Measurements from ENCODE around the gene RERE.

RERE gene

DNA sequence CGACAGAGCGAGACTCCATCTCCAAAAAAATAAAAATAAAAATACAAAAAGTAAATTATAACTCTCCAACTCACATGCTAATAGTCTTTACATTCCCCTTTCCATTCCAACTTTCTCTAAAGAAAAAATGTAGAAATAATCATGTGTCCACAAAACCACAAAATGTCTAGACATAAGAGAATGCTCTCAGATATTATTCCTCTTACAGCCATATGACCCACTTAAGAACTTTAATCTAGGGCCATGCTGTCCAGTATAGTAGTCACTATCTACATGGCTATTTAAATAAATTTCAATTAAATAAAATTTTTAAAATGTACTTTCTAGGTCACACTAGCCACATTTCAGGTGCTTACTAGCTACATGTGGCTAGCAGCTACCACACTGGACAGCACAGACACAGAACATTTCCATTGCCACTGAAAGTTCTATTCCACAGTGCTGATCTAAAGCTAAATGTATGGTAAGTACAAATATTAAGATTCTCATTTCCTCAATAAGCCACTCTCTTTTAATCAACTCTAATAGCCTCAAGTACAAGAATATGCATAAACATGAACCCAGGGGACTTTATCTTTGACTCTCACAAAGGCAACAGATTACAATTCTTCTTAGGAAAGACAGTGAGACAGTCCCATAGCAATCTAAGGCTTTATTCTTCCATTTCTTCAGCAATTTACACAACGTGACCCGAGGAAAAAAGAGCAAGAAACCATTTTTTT is 138.6 kb downstream of the RERE start:
- Histone ChIP-seq H3K27me3 (ENCODE audit: insufficient read depth, low read length) (no peaks in the 10 kb centered on the region), H3K9me3 (ENCODE audit: low read length) (no peaks in the 10 kb centered on the region), H2AFZ (ENCODE audit: low read depth, low read length) (no peak overlapping the region), H3K4me1 (ENCODE audit: insufficient read depth, low read length) (peaks cover 24% of the 10 kb centered on the region), H3K36me3 (ENCODE audit: insufficient read depth, low read length) (no peaks in the 10 kb centered on the region), H3K4me3 (ENCODE audit: low read length) (no peak overlapping the region)

DNA sequence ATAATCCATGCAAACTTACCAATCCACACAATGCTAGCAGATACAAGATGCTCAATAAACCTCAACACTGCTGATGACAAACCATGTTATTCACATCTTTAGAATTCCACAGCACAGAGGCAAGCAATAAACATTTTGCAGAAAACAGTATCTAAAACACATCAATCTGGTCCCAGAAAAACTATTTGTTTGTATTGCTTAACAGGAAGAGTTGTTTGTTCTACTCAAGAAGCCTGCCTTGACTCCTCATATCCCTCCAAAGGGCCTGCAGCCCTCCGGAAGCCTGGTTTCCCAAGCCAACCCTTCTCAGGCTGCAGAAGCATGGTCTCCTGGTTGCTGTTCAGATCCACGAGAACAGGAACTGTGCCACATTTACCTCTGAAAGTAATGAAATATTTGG is 139.7 kb downstream of the RERE start:
- peaks cover 24% of the 10 kb centered on the region for H3K4me1 ChIP-seq (ENCODE audit: insufficient read depth, low read length)
- no peak overlapping the region for H2AFZ ChIP-seq (ENCODE audit: low read depth, low read length)

GRCh38 chr1:8676813-8677212 is 140.6 kb downstream of the RERE start:
- Histone ChIP-seq H3K4me3 (ENCODE audit: low read length) (no peak overlapping the region), H3K36me3 (ENCODE audit: insufficient read depth, low read length) (no peaks in the 10 kb centered on the region), H3K27me3 (ENCODE audit: insufficient read depth, low read length) (no peaks in the 10 kb centered on the region), H3K9me3 (ENCODE audit: low read length) (no peaks in the 10 kb centered on the region), H2AFZ (ENCODE audit: low read depth, low read length) (no peak overlapping the region), H3K4me1 (ENCODE audit: insufficient read depth, low read length) (peaks cover 24% of the 10 kb centered on the region)

More for the DNA sequence above, 139.7 kb downstream of the RERE start:
- Histone ChIP-seq H3K36me3 (ENCODE audit: insufficient read depth, low read length) (no peaks in the 10 kb centered on the region), H3K9me3 (ENCODE audit: low read length) (no peaks in the 10 kb centered on the region), H3K4me3 (ENCODE audit: low read length) (no peak overlapping the region), H3K27me3 (ENCODE audit: insufficient read depth, low read length) (no peaks in the 10 kb centered on the region)

- Histone ChIP-seq H3K36me3 (ENCODE audit: insufficient read depth, low read length) (no peaks in the 10 kb centered on the region), H2AFZ (ENCODE audit: low read depth, low read length) (no peak overlapping the region), H3K4me3 (ENCODE audit: low read length) (no peak overlapping the region), H3K27me3 (ENCODE audit: insufficient read depth, low read length) (no peaks in the 10 kb centered on the region), H3K4me1 (ENCODE audit: insufficient read depth, low read length) (peaks cover 25% of the 10 kb centered on the region), H3K9me3 (ENCODE audit: low read length) (no peaks in the 10 kb centered on the region)
Observed at GRCh38 chr1:8676072-8676471, 141.4 kb downstream of the RERE start.

- Histone ChIP-seq H3K9me3 (ENCODE audit: low read length) (no peaks in the 10 kb centered on the region), H3K4me3 (ENCODE audit: low read length) (no peak overlapping the region), H2AFZ (ENCODE audit: low read depth, low read length) (no peak overlapping the region), H3K4me1 (ENCODE audit: insufficient read depth, low read length) (peaks cover 30% of the 10 kb centered on the region), H3K36me3 (ENCODE audit: insufficient read depth, low read length) (no peaks in the 10 kb centered on the region), H3K27me3 (ENCODE audit: insufficient read depth, low read length) (no peaks in the 10 kb centered on the region)
Observed at GRCh38 chr1:8674912-8675311, 142.5 kb downstream of the RERE start.

- Histone ChIP-seq H3K4me3 (ENCODE audit: low read length) (no peak overlapping the region), H3K36me3 (ENCODE audit: insufficient read depth, low read length) (no peaks in the 10 kb centered on the region), H3K27me3 (ENCODE audit: insufficient read depth, low read length) (no peaks in the 10 kb centered on the region), H3K9me3 (ENCODE audit: low read length) (no peaks in the 10 kb centered on the region), H3K4me1 (ENCODE audit: insufficient read depth, low read length) (peaks cover 30% of the 10 kb centered on the region), H2AFZ (ENCODE audit: low read depth, low read length) (no peak overlapping the region)
Observed at GRCh38 chr1:8674481-8674880, 143.0 kb downstream of the RERE start.

DNA sequence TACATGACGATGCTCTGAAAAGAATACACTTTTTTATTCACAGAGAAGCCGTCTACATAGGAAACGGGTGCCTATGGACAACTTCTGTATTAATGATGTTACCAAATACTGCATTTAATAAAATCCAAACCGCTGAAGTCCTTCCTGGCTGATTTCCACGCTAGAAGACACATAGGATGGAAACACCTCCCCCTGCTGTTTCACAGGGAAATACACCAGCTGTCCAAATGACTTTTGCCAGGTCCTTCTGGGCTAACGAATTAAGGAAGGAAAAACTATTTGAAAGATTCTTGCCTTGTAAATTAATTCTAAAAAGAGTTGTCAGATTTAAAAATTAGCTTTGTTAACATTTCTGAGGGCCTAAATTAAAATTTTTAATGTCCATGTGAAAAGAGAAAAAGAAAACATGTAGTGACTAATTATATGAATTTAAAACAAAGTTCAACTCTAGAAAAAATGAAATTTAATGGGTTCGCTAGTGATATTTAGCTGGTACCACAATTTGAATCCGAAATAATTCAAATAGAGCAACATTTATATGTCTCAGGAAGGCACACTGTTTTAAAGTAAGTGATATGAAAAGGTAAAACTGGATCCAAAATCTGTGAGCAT is 146.0 kb downstream of the RERE start:
- Histone ChIP-seq H3K36me3 (ENCODE audit: insufficient read depth, low read length) (no peaks in the 10 kb centered on the region), H3K27me3 (ENCODE audit: insufficient read depth, low read length) (no peaks in the 10 kb centered on the region), H3K9me3 (ENCODE audit: low read length) (no peaks in the 10 kb centered on the region), H3K4me3 (ENCODE audit: low read length) (no peak overlapping the region), H3K4me1 (ENCODE audit: insufficient read depth, low read length) (peaks cover 38% of the 10 kb centered on the region), H2AFZ (ENCODE audit: low read depth, low read length) (no peak overlapping the region)

- Histone ChIP-seq H3K9me3 (ENCODE audit: low read length) (no peaks in the 10 kb centered on the region), H2AFZ (ENCODE audit: low read depth, low read length) (no peak overlapping the region), H3K4me1 (ENCODE audit: insufficient read depth, low read length) (peaks cover 37% of the 10 kb centered on the region), H3K27me3 (ENCODE audit: insufficient read depth, low read length) (no peaks in the 10 kb centered on the region), H3K36me3 (ENCODE audit: insufficient read depth, low read length) (no peaks in the 10 kb centered on the region), H3K4me3 (ENCODE audit: low read length) (no peak overlapping the region)
Observed at GRCh38 chr1:8670371-8670818, 147.0 kb downstream of the RERE start.

DNA sequence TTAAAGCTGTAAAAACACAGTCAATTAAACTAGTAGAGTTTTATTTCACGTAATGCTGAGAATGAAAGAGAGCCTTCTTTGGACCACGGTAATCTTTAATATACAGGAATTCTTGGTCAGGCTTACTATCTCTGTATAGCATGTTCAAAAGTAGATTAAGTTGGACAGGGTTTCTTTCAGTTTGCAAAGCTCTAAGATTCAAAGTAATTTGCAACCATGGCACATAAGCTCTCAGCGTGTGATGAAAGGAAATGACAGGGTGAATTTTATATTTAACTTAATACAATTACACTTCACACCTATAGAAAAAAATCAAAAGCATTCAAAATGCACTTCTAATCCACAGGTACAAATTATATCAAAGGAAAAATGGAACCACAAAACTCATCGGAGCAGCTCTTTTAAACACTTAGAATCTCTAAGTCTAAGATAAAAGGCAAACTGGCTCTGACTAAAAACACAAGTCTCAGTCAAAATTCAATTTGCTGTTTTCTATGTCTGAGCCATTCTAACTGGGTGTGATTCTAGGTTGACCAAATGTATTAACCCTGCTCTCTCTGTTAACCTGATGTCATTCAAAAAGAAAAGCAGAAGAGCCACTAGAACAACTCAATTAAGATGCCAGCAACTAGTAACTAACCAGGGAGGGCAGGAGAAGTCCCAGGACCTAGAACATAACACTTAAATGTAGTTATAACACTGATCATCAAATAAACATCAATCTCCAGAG is 147.7 kb downstream of the RERE start:
- Histone ChIP-seq H2AFZ (ENCODE audit: low read depth, low read length) (no peak overlapping the region), H3K27me3 (ENCODE audit: insufficient read depth, low read length) (no peaks in the 10 kb centered on the region), H3K4me3 (ENCODE audit: low read length) (no peak overlapping the region), H3K36me3 (ENCODE audit: insufficient read depth, low read length) (no peaks in the 10 kb centered on the region), H3K4me1 (ENCODE audit: insufficient read depth, low read length) (peaks cover 34% of the 10 kb centered on the region), H3K9me3 (ENCODE audit: low read length) (no peaks in the 10 kb centered on the region)

DNA sequence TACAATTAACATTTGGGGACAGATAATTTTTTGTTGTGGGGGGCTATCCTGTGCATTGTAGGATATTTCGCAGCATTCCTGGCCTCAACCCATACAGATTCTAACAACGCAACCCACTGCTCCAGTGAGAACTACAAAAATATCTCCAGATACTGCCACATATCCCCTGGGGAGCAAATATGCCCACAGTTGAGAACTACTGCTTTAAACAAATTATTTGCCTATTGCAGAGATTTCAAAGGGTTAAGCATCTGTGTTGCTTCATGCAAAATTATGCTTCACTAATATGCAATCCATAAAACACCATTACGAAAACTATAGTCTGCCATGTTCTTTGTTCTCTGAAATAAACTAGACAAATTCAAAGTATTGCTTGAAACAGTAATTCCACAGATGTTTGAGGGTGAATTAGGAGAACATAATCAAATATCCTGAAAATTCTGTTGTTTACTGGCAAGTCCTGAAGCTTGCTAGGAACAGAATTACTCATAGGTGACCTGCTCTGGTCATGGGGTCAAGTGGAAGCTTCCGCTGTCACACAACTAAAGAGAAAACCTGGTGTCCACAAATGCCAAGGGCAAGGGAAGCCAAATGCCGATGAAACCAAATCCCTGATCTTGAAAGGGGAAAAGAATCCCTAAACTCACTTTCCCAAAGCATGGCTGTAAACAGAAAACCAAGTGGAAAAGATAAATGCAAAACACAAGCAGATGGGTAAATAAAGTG is 149.4 kb downstream of the RERE start:
- Histone ChIP-seq H3K9me3 (ENCODE audit: low read length) (no peaks in the 10 kb centered on the region), H2AFZ (ENCODE audit: low read depth, low read length) (no peak overlapping the region), H3K4me1 (ENCODE audit: insufficient read depth, low read length) (peaks cover 34% of the 10 kb centered on the region), H3K36me3 (ENCODE audit: insufficient read depth, low read length) (no peaks in the 10 kb centered on the region), H3K4me3 (ENCODE audit: low read length) (no peak overlapping the region), H3K27me3 (ENCODE audit: insufficient read depth, low read length) (no peaks in the 10 kb centered on the region)

DNA sequence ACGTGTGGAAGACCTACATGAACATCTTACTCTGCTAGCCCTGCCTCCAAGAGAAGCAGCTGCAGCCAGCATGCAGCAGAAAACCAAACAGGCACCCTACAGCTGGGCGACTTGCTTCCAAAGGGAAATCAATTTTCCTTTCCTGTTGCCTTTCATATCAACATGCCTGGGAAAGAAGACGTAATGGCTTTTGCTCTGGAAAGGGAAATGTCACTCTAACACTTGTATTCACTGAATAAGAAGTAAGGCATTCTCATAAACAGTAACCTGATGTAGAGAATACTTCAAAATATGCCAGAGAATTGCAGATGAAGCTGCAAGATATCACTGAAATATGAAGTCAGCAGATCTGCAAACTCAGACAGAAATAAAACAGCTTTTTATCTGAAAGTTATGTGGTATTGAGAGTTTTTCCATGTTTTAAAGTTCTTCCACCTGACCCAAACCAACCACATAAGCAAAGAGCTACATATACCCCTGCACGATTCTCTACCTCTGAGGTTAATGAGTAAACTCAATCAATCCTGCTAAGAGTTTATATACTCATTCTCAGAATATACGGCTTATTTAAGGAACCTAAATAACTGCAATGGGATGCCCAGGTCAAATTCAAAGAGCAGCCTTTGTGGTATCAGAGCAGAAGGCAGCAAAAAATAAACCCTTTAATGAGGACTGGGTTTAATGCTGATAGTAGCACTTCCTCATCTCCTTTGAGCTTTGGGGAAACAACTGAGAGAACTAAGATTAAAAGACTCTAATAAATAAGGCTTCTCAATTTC is 150.9 kb downstream of the RERE start:
- Histone ChIP-seq H3K4me3 (ENCODE audit: low read length) (no peak overlapping the region), H3K4me1 (ENCODE audit: insufficient read depth, low read length) (peaks cover 35% of the 10 kb centered on the region), H3K36me3 (ENCODE audit: insufficient read depth, low read length) (no peaks in the 10 kb centered on the region), H3K9me3 (ENCODE audit: low read length) (no peaks in the 10 kb centered on the region), H3K27me3 (ENCODE audit: insufficient read depth, low read length) (no peaks in the 10 kb centered on the region), H2AFZ (ENCODE audit: low read depth, low read length) (no peak overlapping the region)

DNA sequence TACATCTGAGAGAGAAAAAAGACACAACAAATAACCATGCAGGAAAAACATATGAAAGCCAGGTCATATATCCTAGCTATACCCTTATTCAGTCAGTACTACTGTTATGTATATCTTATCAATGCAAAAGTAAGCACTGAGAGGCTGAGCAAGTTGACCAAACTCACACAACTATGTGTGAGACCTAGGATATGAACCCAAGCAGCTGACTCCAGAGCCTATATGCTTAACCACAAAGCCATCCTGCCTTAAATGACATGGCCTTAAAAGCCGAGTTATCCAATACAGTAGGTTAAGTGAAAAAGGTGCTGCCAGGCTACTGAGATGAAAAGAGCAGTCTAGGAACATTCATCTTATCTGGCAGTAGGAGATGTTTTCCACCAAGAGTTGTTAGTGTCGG is 151.6 kb downstream of the RERE start:
- no peaks in the 10 kb centered on the region for H3K36me3 ChIP-seq (ENCODE audit: insufficient read depth, low read length)
- no peak overlapping the region for H3K4me3 ChIP-seq (ENCODE audit: low read length)
- H3K9me3 ChIP-seq (ENCODE audit: low read length), result no peaks in the 10 kb centered on the region
- H3K4me1 ChIP-seq (ENCODE audit: insufficient read depth, low read length), result peaks cover 39% of the 10 kb centered on the region
- no peaks in the 10 kb centered on the region for H3K27me3 ChIP-seq (ENCODE audit: insufficient read depth, low read length)
- no peak overlapping the region for H2AFZ ChIP-seq (ENCODE audit: low read depth, low read length)

Measured in neuron (in vitro differentiated cells).